K562 (cell line): ENCODE results near the gene NOL4L. TPM values are rescaled to one million over a fixed set of nuclear protein-coding genes. Genes with fewer than 3 reads are reported as not detected.

Experiments
- CSDE1 ChIP-seq, 2 experiments: fragments of 450-650 bp; IDR thresholded peaks; 2 replicates each; pipeline ENCODE4 v1.6.1; 2016; ENCODE audit warnings: mild to moderate bottlenecking in 1 of 2
- CTBP1 ChIP-seq: fragments of 450-650 bp; IDR thresholded peaks from 2 replicates; pipeline ENCODE4 v1.6.1; 2016; ENCODE audit warnings: borderline replicate concordance
- GTF2E2 ChIP-seq: fragments of 200-800 bp; sonication (Bioruptor generic); IDR thresholded peaks from 2 replicates; pipeline ENCODE4 v1.6.1; 2016; ENCODE audit warnings: missing genetic modification characterization, missing compliant biosample characterization
- KLF16 ChIP-seq: IDR thresholded peaks from 2 replicates; pipeline ENCODE4 v1.6.1; 2016; ENCODE audit warnings: antibody characterized with exemption
- MTA3 ChIP-seq: fragments of 450-650 bp; formaldehyde crosslinking; IDR thresholded peaks from 2 replicates; pipeline ENCODE4 v1.6.1; 2017; ENCODE audit warnings: mild to moderate bottlenecking, borderline replicate concordance
- NCOR1 ChIP-seq: fragments of 450-650 bp; IDR thresholded peaks from 2 replicates; pipeline ENCODE4 v1.6.1; 2016; ENCODE audit warnings: mild to moderate bottlenecking, moderate library complexity
- NFXL1 ChIP-seq: fragments of 450-650 bp; formaldehyde crosslinking; IDR thresholded peaks from 2 replicates; pipeline ENCODE4 v1.4.0; 2021; ENCODE audit warnings: mild to moderate bottlenecking
- NR2C1 ChIP-seq, 2 experiments: fragments of 450-650 bp; IDR thresholded peaks; 2 replicates each; pipeline ENCODE4 v1.6.1; 2017; ENCODE audit warnings: mild to moderate bottlenecking in 2 of 2, antibody characterized with exemption in 1 of 2, inconsistent platforms in 1 of 2, missing compliant biosample characterization in 1 of 2, missing genetic modification characterization in 1 of 2
- SPI1 ChIP-seq: IDR thresholded peaks from 2 replicates; pipeline ENCODE4 v1.6.1; 2011; ENCODE audit warnings: low read depth, low read length, control low read depth, borderline replicate concordance
- STAT5A ChIP-seq: IDR thresholded peaks from 2 replicates; pipeline ENCODE4 v1.6.1; 2012; ENCODE audit warnings: low read length, inconsistent platforms, borderline replicate concordance
- XRCC3 ChIP-seq: fragments of 450-650 bp; IDR thresholded peaks from 2 replicates; pipeline ENCODE4 v1.6.1; 2017; ENCODE audit warnings: mild to moderate bottlenecking, moderate library complexity
- ZBTB2 ChIP-seq: fragments of 450-650 bp; IDR thresholded peaks from 2 replicates; pipeline ENCODE4 v1.6.1; 2016; ENCODE audit warnings: antibody characterized with exemption
- ZNF184 ChIP-seq: sonication (generic); formaldehyde crosslinking; IDR thresholded peaks from 2 replicates; pipeline ENCODE4 v1.5.0; 2020; ENCODE audit warnings: missing genetic modification reagents
- polyA plus RNA-seq, 8 experiments: library from polyadenylated mRNA; depleted of rRNA in 4 of 8; stranded (reverse) in 5 of 8; unstranded in 3 of 8; fragments of >200 nt; fragmentation: Nextera tagmentation in 2 of 8; fragmentation: Illumina TruSeq in 1 of 8; extraction: Ambion mirVana in 2 of 8; extraction: Trizol in 1 of 8; gene quantifications; 2 replicates each; pipeline versions ENCODE4 v1.2.1 to v1.2.3, GENCODE V29; 2011 to 2014; ENCODE audit warnings: inconsistent platforms in 1 of 8, missing spikeins in 1 of 8
- total RNA-seq, 7 experiments: library from RNA; depleted of rRNA in 6 of 7; stranded (reverse); fragments of >200 nt in 6 of 7; fragmentation: Illumina TruSeq in 2 of 7; extraction: Trizol in 2 of 7; gene quantifications; 2 replicates each; pipeline versions ENCODE4 v1.2.1 to v1.2.3, GENCODE V29; 2011 to 2021; ENCODE audit warnings: low replicate concordance in 1 of 7

NOL4L gene
- total and polyA plus RNA-seq, 9 of the 15 experiments (the other 6 are each of a cell fraction or from before 2014, with no cell fraction given) = 5.1 to 36.2 (median 13.6) TPM

GRCh38 chr20:32511358-32512046 lies 73.6 kb downstream of the NOL4L start (continued):
- TF ChIP-seq MTA3 = peak; percentile 5; the same call in 1 of the 2 replicates
- TF ChIP-seq ZNF184 (CRISPR knock-in tag) = no peak
- no peak for TF ChIP-seq XRCC3
- peak; percentile 10; the same call in 1 of the 2 replicates for TF ChIP-seq CTBP1
- TF ChIP-seq KLF16 = no peak
- TF ChIP-seq GTF2E2 (tag) = no peak
- no peak for TF ChIP-seq NFXL1 (CRISPR knock-in tag)
- TF ChIP-seq SPI1 = 0 out of 2 replicates have a peak, but pooled peaks have one; percentile 5
- TF ChIP-seq ZBTB2 = no peak
- TF ChIP-seq CSDE1 (IDR thresholded peaks at IDR 0.05) = no peak
- no peak for TF ChIP-seq STAT5A
- no peak for TF ChIP-seq NCOR1
- TF ChIP-seq NR2C1 (IDR thresholded peaks at IDR 0.05) = peak; percentile 56; the same call in 1 of the 2 replicates
- no peak; the same call in 1 of the 2 replicates for TF ChIP-seq NR2C1 (tag; IDR thresholded peaks at IDR 0.05)
